Neural cell (in vitro differentiated cells): Measurements from ENCODE around the gene LRP1-AS.

Experiments
- CTCF ChIP-seq: fragments of 450-650 bp; IDR thresholded peaks from 2 replicates; pipeline ENCODE4 v1.5.1; 2014; ENCODE audit warnings: antibody characterized with exemption, mild to moderate bottlenecking, moderate library complexity; ENCODE audit not compliant: poor library complexity, severe bottlenecking
- EP300 ChIP-seq: fragments of 450-650 bp; conservative IDR thresholded peaks from 2 replicates; pipeline ENCODE4 v1.6.1; 2014; ENCODE audit warnings: antibody characterized with exemption, mild to moderate bottlenecking, moderate library complexity; ENCODE audit not compliant: poor library complexity, severe bottlenecking
- EZH2 ChIP-seq: fragments of 200-600, 300-800 bp; shearing (Covaris generic), sonication (generic); IDR thresholded peaks from 2 replicates; pipeline ENCODE4 v1.6.1; 2014; ENCODE audit warnings: antibody characterized with exemption, low read length, borderline replicate concordance, mild to moderate bottlenecking; ENCODE audit not compliant: insufficient read depth, poor library complexity, severe bottlenecking
- MXI1 ChIP-seq: fragments of 450-650 bp; conservative IDR thresholded peaks from 2 replicates; pipeline ENCODE4 v1.6.1; 2014; ENCODE audit warnings: antibody characterized with exemption, mild to moderate bottlenecking; ENCODE audit not compliant: poor library complexity, severe bottlenecking
- POLR2AphosphoS5 ChIP-seq: IDR thresholded peaks from 2 replicates; pipeline ENCODE4 v1.6.1; 2012
- RAD21 ChIP-seq: fragments of 450-650 bp; conservative IDR thresholded peaks from 2 replicates; pipeline ENCODE4 v1.6.1; 2014; ENCODE audit warnings: antibody characterized with exemption, mild to moderate bottlenecking, moderate library complexity
- REST ChIP-seq: IDR thresholded peaks from 2 replicates; pipeline ENCODE4 v1.6.1; 2012; ENCODE audit warnings: borderline replicate concordance
- SMC3 ChIP-seq: fragments of 450-650 bp; conservative IDR thresholded peaks from 2 replicates; pipeline ENCODE4 v1.6.1; 2014; ENCODE audit warnings: antibody characterized with exemption, mild to moderate bottlenecking, moderate library complexity; ENCODE audit not compliant: poor library complexity

DNA sequence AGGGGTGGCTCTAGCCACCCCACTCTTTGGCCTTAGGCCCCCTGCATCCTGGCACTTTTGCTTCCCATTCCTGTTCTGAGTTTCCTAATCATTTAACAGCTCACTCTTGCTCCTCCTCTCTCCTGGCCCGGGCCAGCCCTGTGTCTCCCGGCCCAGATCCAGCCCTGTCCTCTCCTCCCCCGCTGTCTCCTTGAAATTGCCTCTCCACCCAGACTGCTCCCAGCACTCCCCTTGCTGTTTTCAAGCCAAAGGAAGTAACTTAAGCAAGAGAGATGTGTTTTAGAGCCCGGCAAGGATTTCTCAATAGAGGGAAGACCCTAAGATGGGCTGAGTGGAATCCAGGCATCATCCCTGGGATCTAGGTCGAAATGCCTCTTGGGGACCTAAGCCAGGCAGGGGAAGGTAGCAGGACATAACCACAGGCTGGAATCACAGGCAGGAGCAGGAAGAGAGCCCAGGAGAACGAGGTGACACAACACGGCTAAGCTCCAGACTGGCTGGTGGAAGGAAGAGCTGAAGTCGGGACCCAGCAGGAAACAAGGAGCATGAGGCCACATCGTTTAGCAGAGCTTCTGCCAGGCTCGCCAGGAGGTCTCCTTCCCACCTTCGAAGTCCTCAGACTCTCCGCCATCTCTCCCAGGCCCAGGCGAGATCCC, 2.0 kb upstream of the LRP1-AS start:
- TF ChIP-seq CTCF = no peak
- TF ChIP-seq SMC3 = no peak
- TF ChIP-seq EP300 = no peak
- TF ChIP-seq POLR2AphosphoS5 = no peak
- no peak for TF ChIP-seq MXI1
- no peak for TF ChIP-seq EZH2
- no peak for TF ChIP-seq REST
- TF ChIP-seq RAD21 = no peak
